ENCODE data around the gene CARMIL1. TPM values are rescaled to one million over a fixed set of nuclear protein-coding genes. Genes with fewer than 3 reads are reported as not detected.

Gene CARMIL1
- polyA plus RNA-seq, 2 donors = 6.9 to 9.5 TPM

DNA sequence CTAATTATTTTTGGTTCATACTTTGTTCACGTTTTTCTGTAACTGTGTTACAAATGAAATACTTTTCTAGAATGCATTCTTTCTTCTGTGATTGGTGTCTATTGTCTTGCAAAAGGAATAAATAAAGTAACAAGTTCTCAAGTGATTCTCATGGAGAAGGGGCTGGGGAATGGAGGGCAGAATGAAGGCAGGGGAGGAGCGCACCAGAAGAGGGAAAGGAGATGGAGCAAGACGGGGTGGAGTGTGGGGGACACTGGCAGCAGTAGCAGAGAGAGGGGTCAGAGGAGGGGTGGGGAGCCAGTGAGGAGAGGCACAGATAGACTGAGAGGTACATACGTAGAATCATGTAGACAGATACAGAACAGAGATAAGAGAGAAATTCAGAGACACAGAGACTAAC, 136.5 kb downstream of the CARMIL1 start:
- peaks cover 0 to 2% of the 10 kb centered on the region in 2 donors for H3K4me1 ChIP-seq (ENCODE audit: control insufficient read depth in 2 of 2, insufficient read depth in 2 of 2, low read length in 1 of 2)
- WGBS, 2 donors = 79 to 88% methylated on average over 4 of the region's 4 CpGs
- H3K36me3 ChIP-seq (ENCODE audit: control insufficient read depth in 2 of 2, insufficient read depth in 2 of 2, low read length in 1 of 2) = no peaks in the 10 kb centered on the region
- no peaks in the 10 kb centered on the region for H3K9me3 ChIP-seq (ENCODE audit: control insufficient read depth in 2 of 2, insufficient read depth in 1 of 2, low read depth in 1 of 2, low read length in 1 of 2)
- H3K4me3 ChIP-seq (ENCODE audit: low read depth in 1 of 2, low read length in 2 of 2) = no peak overlapping the region
- peaks cover 0 to 2% of the 10 kb centered on the region in 2 donors for H3K27me3 ChIP-seq (ENCODE audit: control insufficient read depth in 1 of 2, insufficient read depth in 2 of 2, low read length in 2 of 2)
- no peak overlapping the region for H3K27ac ChIP-seq (ENCODE audit: low read depth in 2 of 2, low read length in 1 of 2)

- H3K27me3 ChIP-seq (ENCODE audit: control insufficient read depth in 1 of 2, insufficient read depth in 2 of 2, low read length in 2 of 2) = peaks cover 0 to 2% of the 10 kb centered on the region in 2 donors
- H3K4me3 ChIP-seq (ENCODE audit: low read depth in 1 of 2, low read length in 2 of 2) = no peak overlapping the region
- H3K4me1 ChIP-seq (ENCODE audit: control insufficient read depth in 2 of 2, insufficient read depth in 2 of 2, low read length in 1 of 2) = peaks cover 0 to 2% of the 10 kb centered on the region in 2 donors
- no peaks in the 10 kb centered on the region for H3K9me3 ChIP-seq (ENCODE audit: control insufficient read depth in 2 of 2, insufficient read depth in 1 of 2, low read depth in 1 of 2, low read length in 1 of 2)
- H3K36me3 ChIP-seq (ENCODE audit: control insufficient read depth in 2 of 2, insufficient read depth in 2 of 2, low read length in 1 of 2) = no peaks in the 10 kb centered on the region
- 61 to 70% methylated on average over 2 of the region's 2 CpGs for whole genome bisulfite sequencing, 2 donors
- H3K27ac ChIP-seq (ENCODE audit: low read depth in 2 of 2, low read length in 1 of 2) = no peak overlapping the region
These were observed 138.0 kb downstream of the CARMIL1 start for GRCh38 chr6:25417046-25417605.

DNA sequence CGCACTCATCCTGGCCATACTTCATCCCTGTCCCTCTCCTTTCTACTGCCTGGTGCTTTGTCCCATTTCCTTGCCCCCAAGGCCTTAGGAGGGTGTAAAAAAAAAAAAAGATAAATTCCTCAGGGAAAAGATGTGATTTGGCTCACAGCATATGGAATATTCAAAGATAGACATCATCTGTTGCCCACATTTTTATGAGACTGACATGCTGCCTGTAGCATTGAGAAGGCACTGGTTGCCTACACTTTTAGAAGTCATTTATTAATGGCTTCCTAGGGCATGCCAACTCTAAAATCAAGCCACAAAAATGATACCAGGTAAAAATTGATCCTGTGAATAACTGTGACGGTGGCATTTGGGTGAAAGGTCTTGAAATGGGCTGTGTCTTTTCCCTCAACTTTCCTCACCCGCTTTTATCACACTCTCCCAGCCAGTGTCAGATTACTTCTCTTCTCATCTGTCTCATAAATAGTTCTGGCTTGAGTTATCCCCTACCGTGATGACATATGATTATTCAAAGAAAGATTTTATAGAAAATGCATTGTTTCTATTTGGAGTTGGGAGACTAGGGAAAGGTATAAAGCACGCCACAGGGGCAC, 139.4 kb downstream of the CARMIL1 start:
- WGBS, 2 donors = 77 to 82% methylated on average over 5 of the region's 5 CpGs
- Histone ChIP-seq H3K27ac (ENCODE audit: low read depth in 2 of 2, low read length in 1 of 2) (no peak overlapping the region), H3K36me3 (ENCODE audit: control insufficient read depth in 2 of 2, insufficient read depth in 2 of 2, low read length in 1 of 2) (no peaks in the 10 kb centered on the region), H3K4me3 (ENCODE audit: low read depth in 1 of 2, low read length in 2 of 2) (no peak overlapping the region), H3K9me3 (ENCODE audit: control insufficient read depth in 2 of 2, insufficient read depth in 1 of 2, low read depth in 1 of 2, low read length in 1 of 2) (no peaks in the 10 kb centered on the region), H3K27me3 (ENCODE audit: control insufficient read depth in 1 of 2, insufficient read depth in 2 of 2, low read length in 2 of 2) (no peaks in the 10 kb centered on the region), H3K4me1 (ENCODE audit: control insufficient read depth in 2 of 2, insufficient read depth in 2 of 2, low read length in 1 of 2) (peaks cover 0 to 2% of the 10 kb centered on the region in 2 donors)

DNA sequence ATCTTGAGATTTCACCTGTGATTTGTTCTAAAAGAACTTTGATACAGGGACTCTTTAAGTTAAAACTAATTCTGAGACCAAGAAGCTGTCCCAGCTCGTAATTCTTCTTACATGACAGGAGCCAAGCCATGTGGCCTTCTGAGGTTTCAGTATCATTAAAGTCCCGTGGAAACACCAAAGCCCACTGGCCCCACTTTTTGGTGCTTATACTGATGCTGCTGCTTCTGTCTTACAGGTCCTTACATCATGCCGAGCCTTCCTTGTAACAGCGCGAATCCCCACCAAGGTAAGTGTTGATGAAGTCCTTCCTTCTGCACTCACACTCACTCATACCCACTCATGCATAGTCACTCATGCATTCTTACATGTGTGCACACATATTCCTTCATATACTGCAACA, 140.7 kb downstream of the CARMIL1 start:
- no peak overlapping the region for H3K4me3 ChIP-seq (ENCODE audit: low read depth in 1 of 2, low read length in 2 of 2)
- H3K27ac ChIP-seq (ENCODE audit: low read depth in 2 of 2, low read length in 1 of 2) = no peak overlapping the region
- WGBS, 2 donors = 95% methylated on average over 5 of the region's 5 CpGs
- H3K9me3 ChIP-seq (ENCODE audit: control insufficient read depth in 2 of 2, insufficient read depth in 1 of 2, low read depth in 1 of 2, low read length in 1 of 2) = no peaks in the 10 kb centered on the region
- H3K27me3 ChIP-seq (ENCODE audit: control insufficient read depth in 1 of 2, insufficient read depth in 2 of 2, low read length in 2 of 2) = no peaks in the 10 kb centered on the region
- no peaks in the 10 kb centered on the region for H3K36me3 ChIP-seq (ENCODE audit: control insufficient read depth in 2 of 2, insufficient read depth in 2 of 2, low read length in 1 of 2)
- H3K4me1 ChIP-seq (ENCODE audit: control insufficient read depth in 2 of 2, insufficient read depth in 2 of 2, low read length in 1 of 2) = peaks cover 0 to 2% of the 10 kb centered on the region in 2 donors

DNA sequence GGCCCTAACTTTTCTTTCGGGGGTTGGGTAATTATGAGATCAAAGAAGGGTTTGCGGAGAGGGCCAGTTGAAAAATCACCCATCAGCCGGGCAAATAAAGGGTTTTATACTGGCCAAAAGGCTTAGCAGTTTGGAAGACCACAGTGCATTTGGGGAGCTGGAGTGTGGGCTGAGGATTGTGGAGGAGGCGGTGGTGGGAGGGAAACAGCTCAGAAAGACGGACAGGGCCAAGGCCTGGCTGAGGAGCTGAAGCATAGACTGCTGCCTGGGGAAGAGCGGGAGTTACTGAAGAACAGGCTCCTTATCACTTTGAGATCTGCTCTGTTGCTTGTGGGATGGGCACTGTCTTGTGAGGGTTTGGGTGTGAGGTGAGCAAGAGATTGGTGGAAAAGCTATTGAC, 144.2 kb downstream of the CARMIL1 start:
- H3K4me1 ChIP-seq (ENCODE audit: control insufficient read depth in 2 of 2, insufficient read depth in 2 of 2, low read length in 1 of 2) = no peaks in the 10 kb centered on the region
- no peaks in the 10 kb centered on the region for H3K27me3 ChIP-seq (ENCODE audit: control insufficient read depth in 1 of 2, insufficient read depth in 2 of 2, low read length in 2 of 2)
- no peaks in the 10 kb centered on the region for H3K36me3 ChIP-seq (ENCODE audit: control insufficient read depth in 2 of 2, insufficient read depth in 2 of 2, low read length in 1 of 2)
- no peaks in the 10 kb centered on the region for H3K9me3 ChIP-seq (ENCODE audit: control insufficient read depth in 2 of 2, insufficient read depth in 1 of 2, low read depth in 1 of 2, low read length in 1 of 2)
- no peak overlapping the region for H3K27ac ChIP-seq (ENCODE audit: low read depth in 2 of 2, low read length in 1 of 2)
- 88 to 89% methylated on average over 6 of the region's 6 CpGs for WGBS, 2 donors
- H3K4me3 ChIP-seq (ENCODE audit: low read depth in 1 of 2, low read length in 2 of 2) = no peak overlapping the region

DNA sequence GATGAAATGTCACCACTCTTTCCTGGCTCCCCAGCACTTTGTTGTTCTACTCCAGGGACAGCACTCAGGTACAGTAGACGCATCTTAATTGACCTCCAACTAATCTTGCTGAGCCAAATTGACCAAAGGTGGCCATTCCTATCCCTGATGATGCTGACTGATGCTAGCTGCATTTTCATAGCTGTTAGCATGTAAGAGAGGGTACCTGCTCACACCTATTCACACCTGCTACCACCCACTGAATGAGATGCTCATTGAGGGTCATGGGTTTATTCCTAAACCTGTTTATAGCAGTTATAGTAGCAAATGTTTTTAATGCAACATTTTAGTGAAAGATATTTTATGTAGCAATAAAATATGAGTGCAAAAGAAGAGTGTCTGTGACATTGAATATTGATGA, 145.1 kb downstream of the CARMIL1 start:
- no peak overlapping the region for H3K4me3 ChIP-seq (ENCODE audit: low read depth in 1 of 2, low read length in 2 of 2)
- H3K27ac ChIP-seq (ENCODE audit: low read depth in 2 of 2, low read length in 1 of 2) = no peak overlapping the region
- no peaks in the 10 kb centered on the region for H3K36me3 ChIP-seq (ENCODE audit: control insufficient read depth in 2 of 2, insufficient read depth in 2 of 2, low read length in 1 of 2)
- H3K9me3 ChIP-seq (ENCODE audit: control insufficient read depth in 2 of 2, insufficient read depth in 1 of 2, low read depth in 1 of 2, low read length in 1 of 2) = no peaks in the 10 kb centered on the region
- no peaks in the 10 kb centered on the region for H3K4me1 ChIP-seq (ENCODE audit: control insufficient read depth in 2 of 2, insufficient read depth in 2 of 2, low read length in 1 of 2)
- 92 to 99% methylated on average over 1 of the region's 1 CpG for WGBS, 2 donors
- no peaks in the 10 kb centered on the region for H3K27me3 ChIP-seq (ENCODE audit: control insufficient read depth in 1 of 2, insufficient read depth in 2 of 2, low read length in 2 of 2)

- WGBS, 2 donors = 54 to 57% methylated on average over 2 of the region's 2 CpGs
- Histone ChIP-seq H3K27ac (ENCODE audit: low read depth in 2 of 2, low read length in 1 of 2) (no peak overlapping the region), H3K36me3 (ENCODE audit: control insufficient read depth in 2 of 2, insufficient read depth in 2 of 2, low read length in 1 of 2) (no peaks in the 10 kb centered on the region)
These were observed 148.4 kb downstream of the CARMIL1 start for GRCh38 chr6:25427549-25427948.

DNA sequence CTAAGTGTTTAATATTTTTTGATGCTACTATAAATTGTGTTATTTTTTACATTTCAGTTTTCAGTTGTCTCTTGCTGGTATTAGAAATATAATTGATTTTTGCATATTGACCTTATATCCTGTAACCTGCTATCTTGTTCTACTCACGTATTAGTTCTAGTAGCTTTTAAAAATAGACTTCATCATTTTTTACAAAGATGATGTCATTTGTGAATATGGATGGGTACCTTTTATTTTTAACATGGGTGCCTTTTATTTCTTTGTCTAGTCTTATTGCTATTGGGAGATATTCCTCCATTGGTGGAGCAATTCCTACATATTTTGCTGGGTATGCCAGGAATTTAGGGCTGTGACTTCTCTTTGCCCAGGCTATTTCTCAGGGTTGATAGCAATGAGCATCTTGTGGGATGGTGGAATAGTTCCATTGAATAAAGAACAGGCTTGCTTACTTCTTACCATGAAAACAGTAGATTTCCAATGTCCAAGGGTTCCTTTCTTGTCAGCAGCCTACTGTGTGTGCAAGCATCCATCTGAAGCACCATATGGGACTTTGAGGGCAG, 149.7 kb downstream of the CARMIL1 start:
- no peaks in the 10 kb centered on the region for H3K27me3 ChIP-seq (ENCODE audit: control insufficient read depth in 1 of 2, insufficient read depth in 2 of 2, low read length in 2 of 2)
- no peak overlapping the region for H3K27ac ChIP-seq (ENCODE audit: low read depth in 2 of 2, low read length in 1 of 2)
- 88 to 89% methylated on average over 1 of the region's 1 CpG for WGBS, 2 donors
- no peak overlapping the region for H3K4me3 ChIP-seq (ENCODE audit: low read depth in 1 of 2, low read length in 2 of 2)
- no peaks in the 10 kb centered on the region for H3K9me3 ChIP-seq (ENCODE audit: control insufficient read depth in 2 of 2, insufficient read depth in 1 of 2, low read depth in 1 of 2, low read length in 1 of 2)
- no peaks in the 10 kb centered on the region for H3K36me3 ChIP-seq (ENCODE audit: control insufficient read depth in 2 of 2, insufficient read depth in 2 of 2, low read length in 1 of 2)
- H3K4me1 ChIP-seq (ENCODE audit: control insufficient read depth in 2 of 2, insufficient read depth in 2 of 2, low read length in 1 of 2) = no peaks in the 10 kb centered on the region

More at GRCh38 chr6:25427549-25427948, 148.4 kb downstream of the CARMIL1 start:
- Histone ChIP-seq H3K27me3 (ENCODE audit: control insufficient read depth in 1 of 2, insufficient read depth in 2 of 2, low read length in 2 of 2) (no peaks in the 10 kb centered on the region), H3K9me3 (ENCODE audit: control insufficient read depth in 2 of 2, insufficient read depth in 1 of 2, low read depth in 1 of 2, low read length in 1 of 2) (no peaks in the 10 kb centered on the region), H3K4me3 (ENCODE audit: low read depth in 1 of 2, low read length in 2 of 2) (no peak overlapping the region), H3K4me1 (ENCODE audit: control insufficient read depth in 2 of 2, insufficient read depth in 2 of 2, low read length in 1 of 2) (no peaks in the 10 kb centered on the region)

- Histone ChIP-seq H3K4me1 (ENCODE audit: control insufficient read depth in 2 of 2, insufficient read depth in 2 of 2, low read length in 1 of 2) (no peaks in the 10 kb centered on the region), H3K9me3 (ENCODE audit: control insufficient read depth in 2 of 2, insufficient read depth in 1 of 2, low read depth in 1 of 2, low read length in 1 of 2) (no peaks in the 10 kb centered on the region), H3K27ac (ENCODE audit: low read depth in 2 of 2, low read length in 1 of 2) (no peak overlapping the region), H3K4me3 (ENCODE audit: low read depth in 1 of 2, low read length in 2 of 2) (no peak overlapping the region), H3K36me3 (ENCODE audit: control insufficient read depth in 2 of 2, insufficient read depth in 2 of 2, low read length in 1 of 2) (no peaks in the 10 kb centered on the region), H3K27me3 (ENCODE audit: control insufficient read depth in 1 of 2, insufficient read depth in 2 of 2, low read length in 2 of 2) (no peaks in the 10 kb centered on the region)
- 76 to 77% methylated on average over 7 of the region's 7 CpGs for WGBS, 2 donors
These were observed 152.3 kb downstream of the CARMIL1 start for GRCh38 chr6:25431306-25431974.

Measured in esophagus (tissue), 2 donors.